Body of pancreas (tissue), 4 donors: ENCODE data around the gene DLX4.

Source experiments
- CTCF ChIP-seq, 7 experiments: fragments of 450-650 bp in 4 of 7; fragments of 200-600 bp in 3 of 7; sonication (generic) in 3 of 7; IDR thresholded peaks; one replicate each; pipeline ENCODE4 v1.5.1; 2016 to 2019; ENCODE audit warnings: antibody characterized with exemption in 7 of 7
- POLR2A ChIP-seq, 3 donors: fragments of 450-650 bp; IDR thresholded peaks; one replicate each; pipeline ENCODE4 v1.6.1; 2016; ENCODE audit warnings: antibody characterized with exemption in 3 of 3, mild to moderate bottlenecking in 2 of 3

- TF ChIP-seq POLR2A (IDR thresholded peaks at IDR 0.05) (no peak), CTCF (IDR thresholded peaks at IDR 0.05) (no peak)
These were observed 32.6 kb upstream of the DLX4 start for GRCh38 chr17:49936386-49936785.
